ENCODE results near the gene CACNA1F. TPM values are rescaled to one million over a fixed set of nuclear protein-coding genes. Genes with fewer than 3 reads are reported as not detected.
A peak's percentile ranks its signal among the peaks of the same experiment; 100 is the strongest.

Gene CACNA1F
- total and polyA plus RNA-seq, 10 of the 15 experiments (the other 5 are each of a cell fraction or from before 2014, with no cell fraction given): 0.01 to 0.32 (median 0.05) TPM; not detected in 5

DNA sequence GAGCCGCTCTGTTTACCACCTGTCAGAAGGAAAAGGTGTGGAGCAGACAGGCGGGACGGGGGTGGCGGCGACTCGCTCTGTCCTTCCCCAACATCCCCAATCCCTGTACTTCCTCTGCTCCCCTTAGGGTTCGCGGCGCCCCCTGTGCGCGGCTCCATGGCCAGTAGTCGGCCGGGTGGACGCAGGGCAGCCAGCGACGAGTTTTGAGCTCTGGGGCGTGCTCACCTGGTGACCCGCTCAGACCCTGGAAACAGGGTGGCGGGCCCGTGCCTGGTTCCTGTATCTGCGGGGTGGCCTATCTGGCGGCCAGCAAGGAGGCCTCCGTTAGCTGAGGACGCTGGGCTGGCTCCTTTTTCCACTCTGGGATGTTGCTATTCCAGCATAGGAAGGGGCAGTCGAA is 75.9 kb downstream of the CACNA1F start (continued):
- TF ChIP-seq, protein P1, sequence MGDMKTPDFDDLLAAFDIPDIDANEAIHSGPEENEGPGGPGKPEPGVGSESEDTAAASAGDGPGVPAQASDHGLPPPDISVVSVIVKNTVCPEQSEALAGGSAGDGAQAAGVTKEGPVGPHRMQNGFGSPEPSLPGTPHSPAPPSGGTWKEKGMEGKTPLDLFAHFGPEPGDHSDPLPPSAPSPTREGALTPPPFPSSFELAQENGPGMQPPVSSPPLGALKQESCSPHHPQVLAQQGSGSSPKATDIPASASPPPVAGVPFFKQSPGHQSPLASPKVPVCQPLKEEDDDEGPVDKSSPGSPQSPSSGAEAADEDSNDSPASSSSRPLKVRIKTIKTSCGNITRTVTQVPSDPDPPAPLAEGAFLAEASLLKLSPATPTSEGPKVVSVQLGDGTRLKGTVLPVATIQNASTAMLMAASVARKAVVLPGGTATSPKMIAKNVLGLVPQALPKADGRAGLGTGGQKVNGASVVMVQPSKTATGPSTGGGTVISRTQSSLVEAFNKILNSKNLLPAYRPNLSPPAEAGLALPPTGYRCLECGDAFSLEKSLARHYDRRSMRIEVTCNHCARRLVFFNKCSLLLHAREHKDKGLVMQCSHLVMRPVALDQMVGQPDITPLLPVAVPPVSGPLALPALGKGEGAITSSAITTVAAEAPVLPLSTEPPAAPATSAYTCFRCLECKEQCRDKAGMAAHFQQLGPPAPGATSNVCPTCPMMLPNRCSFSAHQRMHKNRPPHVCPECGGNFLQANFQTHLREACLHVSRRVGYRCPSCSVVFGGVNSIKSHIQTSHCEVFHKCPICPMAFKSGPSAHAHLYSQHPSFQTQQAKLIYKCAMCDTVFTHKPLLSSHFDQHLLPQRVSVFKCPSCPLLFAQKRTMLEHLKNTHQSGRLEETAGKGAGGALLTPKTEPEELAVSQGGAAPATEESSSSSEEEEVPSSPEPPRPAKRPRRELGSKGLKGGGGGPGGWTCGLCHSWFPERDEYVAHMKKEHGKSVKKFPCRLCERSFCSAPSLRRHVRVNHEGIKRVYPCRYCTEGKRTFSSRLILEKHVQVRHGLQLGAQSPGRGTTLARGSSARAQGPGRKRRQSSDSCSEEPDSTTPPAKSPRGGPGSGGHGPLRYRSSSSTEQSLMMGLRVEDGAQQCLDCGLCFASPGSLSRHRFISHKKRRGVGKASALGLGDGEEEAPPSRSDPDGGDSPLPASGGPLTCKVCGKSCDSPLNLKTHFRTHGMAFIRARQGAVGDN (IDR thresholded peaks at IDR 0.05): no peak
- no peak for TF ChIP-seq HDAC2 (IDR thresholded peaks at IDR 0.05)

DNA sequence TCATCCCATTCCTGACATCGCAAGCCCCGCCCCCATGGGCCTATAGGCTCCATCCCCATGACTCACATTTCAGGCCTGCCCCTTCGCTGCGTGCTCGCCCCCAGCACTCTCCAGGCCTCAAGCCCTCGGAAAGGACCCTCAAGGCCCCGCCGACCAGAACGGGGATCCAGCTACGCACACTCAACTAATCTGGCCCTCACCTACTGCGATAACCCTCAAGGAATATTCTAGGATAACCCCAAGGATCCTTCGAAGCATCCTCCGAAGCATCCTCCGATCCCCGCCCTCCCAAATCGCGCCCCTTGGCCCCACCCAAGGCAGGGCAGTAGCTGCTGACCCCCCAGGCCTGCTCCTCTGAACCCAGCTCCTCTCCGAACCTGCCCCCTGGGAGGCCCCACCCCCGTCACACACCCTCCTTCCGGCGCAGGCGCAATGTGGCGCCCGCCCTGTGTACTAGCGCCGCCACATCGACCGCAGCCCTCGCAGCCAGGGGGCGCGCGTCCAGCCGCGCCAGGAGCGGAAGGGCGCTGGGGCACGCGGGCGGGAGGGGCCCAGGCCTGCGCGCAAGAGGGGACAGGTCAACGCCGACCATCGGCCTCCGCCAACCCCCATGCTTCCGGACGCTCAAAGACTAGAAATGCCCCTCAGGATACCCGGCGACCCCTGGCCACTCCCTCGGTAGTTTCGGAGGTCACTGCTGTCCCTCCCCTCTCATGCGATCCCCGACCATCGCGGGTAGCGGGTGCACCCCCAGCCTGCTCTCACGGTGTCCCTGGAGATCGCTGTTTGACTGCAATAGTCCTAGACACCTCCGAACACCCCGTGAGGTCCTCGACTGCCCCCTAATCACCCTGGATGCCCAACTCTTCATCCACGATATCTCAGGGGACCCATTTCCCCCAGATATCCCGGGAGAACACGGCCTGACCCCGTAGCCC is 77.0 kb downstream of the CACNA1F start:
- in situ Hi-C loops (cut with MboI): no loop called here
- ChIA-PET CTCF (interaction anchor here (0.6 to 3.1 kb wide), 12 partner anchors 9 to 113 kb away, joined by 3 to 33 read pairs (median 4); partner anchors contain the start of gene GPKOW), POLR2A (interaction anchor here (0.6 to 3.3 kb wide), 5 partner anchors 12 to 258 kb away, joined by 3 to 13 read pairs (median 4); partner anchors contain the start of genes PLP2, PQBP1 and TIMM17B), RAD21 (ENCODE audit: unreplicated experiment) (interaction anchor here (0.8 to 2.1 kb wide), 5 partner anchors 11 to 35 kb away, joined by 3 to 11 read pairs (median 6); partner anchors contain the start of gene PLP2), SMC1A (ENCODE audit: uncharacterized antibody, unreplicated experiment) (interaction anchor here (1.2 to 2.3 kb wide), 5 partner anchors 11 to 36 kb away, joined by 3 to 14 read pairs (median 5); no protein-coding TSS in a partner anchor)
- peak overlapping the region; percentile 43 for H3K27ac ChIP-seq (ENCODE audit: control insufficient read depth, insufficient read depth)
- WGBS (ENCODE audit: insufficient coverage, insufficient replicate concordance, low lambda C conversion rate, missing lambda C conversion rate): 28% methylated on average over 56 of the region's 65 CpGs
- no peaks in the 10 kb centered on the region for H3K9me3 ChIP-seq (replicated peaks; ENCODE audit: control insufficient read depth, insufficient read depth, low read length)
- no peaks in the 10 kb centered on the region for H3K36me3 ChIP-seq (ENCODE audit: control insufficient read depth in 2 of 2, insufficient read depth in 2 of 2, low read length in 1 of 2)
- no peaks in the 10 kb centered on the region for H3K79me2 ChIP-seq (ENCODE audit: control insufficient read depth, insufficient read depth, low read length)
- H3K4me3 ChIP-seq: peak overlapping the region; percentile 62
- intact Hi-C loops (cut with micrococcal nuclease; ENCODE audit: unreplicated experiment): no loop called here
- H2AFZ ChIP-seq (ENCODE audit: control insufficient read depth, low read depth, low read length): peak overlapping the region; percentile 74
- DNase-seq (ENCODE audit: low read depth, low spot score) (no peak), FAIRE-seq (no peak), ATAC-seq (peak; percentile 95)
- peak overlapping the region; percentile 67 for H3K4me2 ChIP-seq (ENCODE audit: control insufficient read depth, insufficient read depth)
- H3K27me3 ChIP-seq (replicated peaks in 1 of 2; ENCODE audit: control insufficient read depth in 2 of 2, insufficient read depth in 2 of 2, low read length in 1 of 2): no peaks in the 10 kb centered on the region
- H3K4me1 ChIP-seq (ENCODE audit: control insufficient read depth, insufficient read depth, low read length): no peaks in the 10 kb centered on the region
- no TSS peak for BruUV-seq (replicated peaks)
- no peaks in the 10 kb centered on the region for H4K20me1 ChIP-seq (ENCODE audit: control insufficient read depth, insufficient read depth)
- H3K9ac ChIP-seq (ENCODE audit: control insufficient read depth, insufficient read depth, low read length): peak overlapping the region; percentile 63
- TF ChIP-seq MEF2B (IDR thresholded peaks at IDR 0.05; ENCODE audit: partially characterized antibody, poor library complexity, severe bottlenecking) (no peak), ESRRA (IDR thresholded peaks at IDR 0.05; ENCODE audit: low read length) (no peak), MTA2 (IDR thresholded peaks at IDR 0.05; ENCODE audit: low read depth) (0 out of 2 replicates have a peak, but pooled peaks have one; percentile 11), SPI1 (IDR thresholded peaks at IDR 0.05; ENCODE audit: borderline replicate concordance, insufficient read depth, low read depth, low read length) (peak; percentile 3; the same call in 1 of the 2 replicates), GABPA (IDR thresholded peaks at IDR 0.05; ENCODE audit: low read depth) (no peak), SMARCA5 (IDR thresholded peaks at IDR 0.05) (peak; percentile 77), IRF4 (IDR thresholded peaks at IDR 0.05; ENCODE audit: low read depth, low read length) (no peak), RUNX3 (IDR thresholded peaks at IDR 0.05; ENCODE audit: low read length) (peak; percentile 76)
- TF ChIP-seq, protein P2, sequence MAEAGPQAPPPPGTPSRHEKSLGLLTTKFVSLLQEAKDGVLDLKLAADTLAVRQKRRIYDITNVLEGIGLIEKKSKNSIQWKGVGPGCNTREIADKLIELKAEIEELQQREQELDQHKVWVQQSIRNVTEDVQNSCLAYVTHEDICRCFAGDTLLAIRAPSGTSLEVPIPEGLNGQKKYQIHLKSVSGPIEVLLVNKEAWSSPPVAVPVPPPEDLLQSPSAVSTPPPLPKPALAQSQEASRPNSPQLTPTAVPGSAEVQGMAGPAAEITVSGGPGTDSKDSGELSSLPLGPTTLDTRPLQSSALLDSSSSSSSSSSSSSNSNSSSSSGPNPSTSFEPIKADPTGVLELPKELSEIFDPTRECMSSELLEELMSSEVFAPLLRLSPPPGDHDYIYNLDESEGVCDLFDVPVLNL (IDR thresholded peaks at IDR 0.05; ENCODE audit: low read depth, low read length): no peak
- TF ChIP-seq, protein P3, sequence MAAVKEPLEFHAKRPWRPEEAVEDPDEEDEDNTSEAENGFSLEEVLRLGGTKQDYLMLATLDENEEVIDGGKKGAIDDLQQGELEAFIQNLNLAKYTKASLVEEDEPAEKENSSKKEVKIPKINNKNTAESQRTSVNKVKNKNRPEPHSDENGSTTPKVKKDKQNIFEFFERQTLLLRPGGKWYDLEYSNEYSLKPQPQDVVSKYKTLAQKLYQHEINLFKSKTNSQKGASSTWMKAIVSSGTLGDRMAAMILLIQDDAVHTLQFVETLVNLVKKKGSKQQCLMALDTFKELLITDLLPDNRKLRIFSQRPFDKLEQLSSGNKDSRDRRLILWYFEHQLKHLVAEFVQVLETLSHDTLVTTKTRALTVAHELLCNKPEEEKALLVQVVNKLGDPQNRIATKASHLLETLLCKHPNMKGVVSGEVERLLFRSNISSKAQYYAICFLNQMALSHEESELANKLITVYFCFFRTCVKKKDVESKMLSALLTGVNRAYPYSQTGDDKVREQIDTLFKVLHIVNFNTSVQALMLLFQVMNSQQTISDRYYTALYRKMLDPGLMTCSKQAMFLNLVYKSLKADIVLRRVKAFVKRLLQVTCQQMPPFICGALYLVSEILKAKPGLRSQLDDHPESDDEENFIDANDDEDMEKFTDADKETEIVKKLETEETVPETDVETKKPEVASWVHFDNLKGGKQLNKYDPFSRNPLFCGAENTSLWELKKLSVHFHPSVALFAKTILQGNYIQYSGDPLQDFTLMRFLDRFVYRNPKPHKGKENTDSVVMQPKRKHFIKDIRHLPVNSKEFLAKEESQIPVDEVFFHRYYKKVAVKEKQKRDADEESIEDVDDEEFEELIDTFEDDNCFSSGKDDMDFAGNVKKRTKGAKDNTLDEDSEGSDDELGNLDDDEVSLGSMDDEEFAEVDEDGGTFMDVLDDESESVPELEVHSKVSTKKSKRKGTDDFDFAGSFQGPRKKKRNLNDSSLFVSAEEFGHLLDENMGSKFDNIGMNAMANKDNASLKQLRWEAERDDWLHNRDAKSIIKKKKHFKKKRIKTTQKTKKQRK (IDR thresholded peaks at IDR 0.05; ENCODE audit: low read depth, low read length): no peak

All from GM12878 (cell line).